Upper lobe of left lung (tissue), 6 donors: ENCODE measurements around the gene RASA3. TPM values are rescaled to one million over a fixed set of nuclear protein-coding genes. Genes with fewer than 3 reads are reported as not detected.
A peak's percentile ranks its signal among the peaks of the same experiment; 100 is the strongest.
"Not testable (repeated sequence)": the region's sequence is repeated elsewhere in the genome, so short reads cannot be mapped to it uniquely, and the experiment has no call there.

ENCODE experiments used
- ATAC-seq, 2 donors: fragments of 200-7000 bp; cut with Tn5 transposase; one replicate each; pipeline ENCODE4 v1.9.1; 2022; ENCODE audit warnings: mild to moderate bottlenecking in 2 of 2, moderate library complexity in 2 of 2; ENCODE audit not compliant: low FRiP score in 2 of 2
- DNase-seq, 2 donors: peaks; one replicate each; pipeline ENCODE4 v3.0.0-alpha.2; 2019 to 2020
- H3K27ac ChIP-seq, 4 donors: fragments of 200-600 bp; sonication (generic); one replicate each; pipeline ENCODE4 v1.5.1; 2016 to 2019
- H3K27me3 ChIP-seq, 4 donors: fragments of 200-600 bp; sonication (generic); one replicate each; pipeline ENCODE4 v1.5.1; 2017 to 2019
- H3K36me3 ChIP-seq, 4 donors: fragments of 200-600 bp; sonication (generic); one replicate each; pipeline ENCODE4 v1.5.1; 2016 to 2019
- H3K4me1 ChIP-seq, 4 donors: fragments of 200-600 bp; sonication (generic); one replicate each; pipeline ENCODE4 v1.5.1; 2018 to 2019
- H3K4me3 ChIP-seq, 4 donors: fragments of 200-600 bp; sonication (generic); one replicate each; pipeline ENCODE4 v1.5.1; 2017 to 2019; ENCODE audit warnings: mild to moderate bottlenecking in 2 of 4, moderate library complexity in 1 of 4
- H3K9me3 ChIP-seq, 4 donors: fragments of 200-600 bp; sonication (generic); one replicate each; pipeline ENCODE4 v1.5.1; 2018 to 2019
- EP300 ChIP-seq, 4 donors: sonication (generic); formaldehyde crosslinking; IDR thresholded peaks; one replicate each; pipeline ENCODE4 v1.5.1; 2017; ENCODE audit warnings: antibody characterized with exemption in 4 of 4, control low read depth in 2 of 4
- POLR2A ChIP-seq, 4 donors: fragments of 450-650 bp; IDR thresholded peaks; one replicate each; pipeline ENCODE4 v1.5.1; 2016 to 2017; ENCODE audit warnings: antibody characterized with exemption in 4 of 4, mild to moderate bottlenecking in 2 of 4
- POLR2AphosphoS5 ChIP-seq, 2 donors: sonication (generic); formaldehyde crosslinking; IDR thresholded peaks; one replicate each; pipeline ENCODE4 v1.5.1; 2017; ENCODE audit warnings: antibody characterized with exemption in 2 of 2
- WGBS, 2 donors: methylation state at CpG; one replicate each; pipeline ENCODE4 v1.1.5; 2017 to 2018; 5-methylcytosine and 5-hydroxymethylcytosine counted together
- total RNA-seq, 6 donors: library from RNA; depleted of rRNA in 4 of 6; stranded (reverse); fragments of >200 nt in 4 of 6; gene quantifications; one replicate each; pipeline versions ENCODE4 v1.1.0 to v1.2.1, GENCODE V29; 2016 to 2021
- TF ChIP-seq, protein P1 (sequence below), 6 experiments: fragments of 450-650 bp in 4 of 6; fragments of 200-600 bp in 2 of 6; sonication (generic) in 2 of 6; IDR thresholded peaks; one replicate each; pipeline ENCODE4 v1.5.1; 2016 to 2019; ENCODE audit warnings: antibody characterized with exemption in 6 of 6
- donor health status: DM: no; HTN: no; CAD: no; lungs with moderate emphysema.
- donor health status: DM: no; HTN: yes; CAD: no; lungs with severe emphysema.

Gene RASA3
- total RNA-seq, 6 donors from 2014 or later: 11.4 to 52.4 (median 18.4) TPM

DNA sequence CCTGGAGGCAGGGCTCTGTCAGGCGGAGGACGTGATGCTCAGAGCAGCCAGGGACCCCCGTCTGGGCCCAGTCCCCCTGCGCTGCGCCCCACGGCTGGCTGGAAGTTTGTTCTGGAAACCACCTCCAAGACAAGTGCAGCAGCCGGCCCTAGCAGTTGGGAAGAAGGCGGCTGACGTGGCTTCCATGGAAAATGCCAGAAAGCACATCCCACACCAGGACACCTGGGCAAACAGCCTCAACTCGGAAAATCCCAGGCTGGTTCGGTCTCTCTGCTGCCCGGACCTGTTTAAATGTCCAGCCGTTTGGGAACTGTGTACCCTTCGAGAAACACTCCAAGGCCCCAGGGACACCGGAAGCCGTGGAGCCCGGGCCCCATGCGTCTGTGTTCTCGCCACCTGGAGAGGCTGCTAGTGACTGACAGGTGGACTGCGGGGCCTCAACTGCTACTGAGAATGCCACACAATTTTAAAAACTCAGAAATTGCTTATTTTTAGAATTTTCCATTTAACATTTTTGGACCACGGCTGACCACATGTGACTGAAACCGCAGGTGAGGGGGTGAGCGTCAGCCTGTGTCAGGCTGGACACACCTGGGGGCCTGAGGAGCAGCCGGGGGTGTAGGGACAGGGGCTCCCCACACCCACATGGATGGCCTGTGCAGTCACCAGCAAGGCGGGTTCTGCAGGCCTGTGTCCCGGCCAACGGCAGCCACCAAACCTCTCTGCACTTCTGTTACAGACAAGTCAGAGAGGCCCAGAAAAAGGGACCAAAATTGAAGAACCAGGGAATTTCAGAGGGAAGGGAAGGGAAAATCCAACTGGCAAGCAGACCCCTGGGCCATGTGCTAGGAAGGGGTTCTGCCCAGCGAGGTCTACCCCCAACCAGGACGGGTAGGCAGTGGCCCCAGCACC is 31.7 kb downstream of the RASA3 start:
- peaks cover 0 to 41% (median 12%) of the 10 kb centered on the region in 4 donors for H3K4me1 ChIP-seq
- no peaks in the 10 kb centered on the region for H3K27me3 ChIP-seq
- no peak overlapping the region for H3K4me3 ChIP-seq
- TF ChIP-seq POLR2AphosphoS5 (IDR thresholded peaks at IDR 0.05) (no peak), POLR2A (IDR thresholded peaks at IDR 0.05) (no peak), EP300 (IDR thresholded peaks at IDR 0.05) (no peak)
- TF ChIP-seq, protein P1, sequence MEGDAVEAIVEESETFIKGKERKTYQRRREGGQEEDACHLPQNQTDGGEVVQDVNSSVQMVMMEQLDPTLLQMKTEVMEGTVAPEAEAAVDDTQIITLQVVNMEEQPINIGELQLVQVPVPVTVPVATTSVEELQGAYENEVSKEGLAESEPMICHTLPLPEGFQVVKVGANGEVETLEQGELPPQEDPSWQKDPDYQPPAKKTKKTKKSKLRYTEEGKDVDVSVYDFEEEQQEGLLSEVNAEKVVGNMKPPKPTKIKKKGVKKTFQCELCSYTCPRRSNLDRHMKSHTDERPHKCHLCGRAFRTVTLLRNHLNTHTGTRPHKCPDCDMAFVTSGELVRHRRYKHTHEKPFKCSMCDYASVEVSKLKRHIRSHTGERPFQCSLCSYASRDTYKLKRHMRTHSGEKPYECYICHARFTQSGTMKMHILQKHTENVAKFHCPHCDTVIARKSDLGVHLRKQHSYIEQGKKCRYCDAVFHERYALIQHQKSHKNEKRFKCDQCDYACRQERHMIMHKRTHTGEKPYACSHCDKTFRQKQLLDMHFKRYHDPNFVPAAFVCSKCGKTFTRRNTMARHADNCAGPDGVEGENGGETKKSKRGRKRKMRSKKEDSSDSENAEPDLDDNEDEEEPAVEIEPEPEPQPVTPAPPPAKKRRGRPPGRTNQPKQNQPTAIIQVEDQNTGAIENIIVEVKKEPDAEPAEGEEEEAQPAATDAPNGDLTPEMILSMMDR (IDR thresholded peaks at IDR 0.05): no peak
- DNase-seq (peak; percentile 19 to 71), ATAC-seq (no peak)
- H3K36me3 ChIP-seq: no peaks in the 10 kb centered on the region
- 67 to 80% methylated on average over 13 to 29 of the region's 29 CpGs for WGBS, 2 donors
- H3K27ac ChIP-seq: peak overlapping the region in 3 of 4 donors; percentile 22 to 36 (median 26)
- no peaks in the 10 kb centered on the region for H3K9me3 ChIP-seq

DNA sequence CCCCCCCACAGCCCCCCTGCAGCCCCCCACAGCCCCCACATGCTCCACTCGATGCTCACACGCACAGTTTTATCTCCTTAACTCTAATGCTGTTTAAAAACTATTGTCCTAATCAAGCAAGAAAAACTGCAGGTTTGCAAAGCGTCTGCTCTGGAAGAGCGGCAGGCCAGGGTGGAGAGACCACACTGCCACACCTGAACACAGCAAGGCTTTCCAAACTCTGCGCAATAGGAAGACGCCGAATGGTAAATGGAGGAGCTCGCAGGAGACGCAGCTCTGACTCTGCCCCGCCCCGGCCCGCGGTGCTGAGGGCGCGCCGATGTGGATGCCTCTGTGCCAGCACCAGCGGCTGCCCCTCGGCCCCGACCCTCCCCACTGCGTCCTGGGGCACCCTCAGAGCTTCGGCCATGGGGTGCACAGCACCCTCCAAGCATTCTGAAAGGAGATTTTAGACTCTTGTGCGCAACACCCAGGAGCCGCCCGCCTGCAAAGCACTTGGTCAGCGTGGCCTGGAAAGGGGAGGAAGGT is 32.4 kb downstream of the RASA3 start:
- Histone ChIP-seq H3K27ac (peak overlapping the region in 2 of 4 donors; percentile 10 to 36), H3K4me1 (peaks cover 0 to 41% (median 12%) of the 10 kb centered on the region in 4 donors), H3K9me3 (no peaks in the 10 kb centered on the region), H3K27me3 (no peaks in the 10 kb centered on the region), H3K36me3 (no peaks in the 10 kb centered on the region), H3K4me3 (no peak overlapping the region)
- no peak for ATAC-seq
- WGBS, 2 donors: 74 to 91% methylated on average over 8 to 25 of the region's 25 CpGs
- peak; percentile 19 to 87 for DNase-seq
- TF ChIP-seq EP300 (IDR thresholded peaks at IDR 0.05): no peak
- no peak for TF ChIP-seq POLR2AphosphoS5 (IDR thresholded peaks at IDR 0.05)
- TF ChIP-seq POLR2A (IDR thresholded peaks at IDR 0.05): no peak
- TF ChIP-seq, protein P1 (IDR thresholded peaks at IDR 0.05): no peak

DNA sequence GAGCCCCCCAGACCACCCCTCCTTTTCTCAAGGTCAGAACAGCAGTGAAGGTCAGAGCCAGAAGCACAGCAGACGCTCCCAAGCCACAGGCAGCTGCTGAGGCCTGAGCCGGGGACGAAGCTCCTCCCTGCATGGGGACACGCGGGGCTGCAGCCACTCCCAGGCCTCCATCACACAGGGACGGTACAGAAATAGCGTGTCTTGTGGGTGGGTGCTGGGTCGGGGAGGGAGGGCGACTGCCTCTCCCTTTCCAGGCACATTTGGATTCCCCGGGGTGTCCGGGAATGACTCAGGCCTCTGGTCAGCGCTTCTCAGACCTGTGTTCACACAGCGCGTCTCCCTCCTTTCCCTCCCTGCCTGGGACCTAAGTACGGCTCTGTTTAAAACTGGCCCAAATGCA is 33.2 kb downstream of the RASA3 start:
- peak; percentile 10 to 86 for ATAC-seq
- TF ChIP-seq POLR2AphosphoS5 (IDR thresholded peaks at IDR 0.05) (peak in 1 of 2 donors; percentile 22), POLR2A (IDR thresholded peaks at IDR 0.05) (no peak)
- Histone ChIP-seq H3K36me3 (no peaks in the 10 kb centered on the region), H3K4me1 (peaks cover 0 to 41% (median 12%) of the 10 kb centered on the region in 4 donors), H3K27me3 (no peaks in the 10 kb centered on the region), H3K9me3 (no peaks in the 10 kb centered on the region), H3K27ac (peak overlapping the region in 2 of 4 donors; percentile 21 to 27), H3K4me3 (no peak overlapping the region)
- DNase-seq: peak; percentile 33 to 62
- 43 to 44% methylated on average over 10 to 13 of the region's 15 CpGs for WGBS, 2 donors

DNA sequence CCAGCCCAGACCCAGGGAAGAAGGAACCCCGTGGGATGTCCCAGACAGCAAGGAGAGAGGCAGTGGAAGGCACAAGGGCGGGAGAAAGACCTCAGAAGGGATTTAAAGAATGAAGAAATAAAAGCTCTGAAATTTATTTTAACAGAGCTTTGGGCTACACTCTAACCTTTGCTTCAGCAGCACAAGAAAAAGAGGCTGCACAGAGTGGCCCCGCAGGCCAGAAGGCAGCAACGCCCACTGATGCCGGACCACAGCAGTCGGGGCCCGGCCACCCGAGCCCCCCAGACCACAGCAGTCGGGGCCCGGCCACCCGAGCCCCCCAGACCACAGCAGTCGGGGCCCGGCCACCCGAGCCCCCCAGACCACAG is 33.8 kb downstream of the RASA3 start:
- not testable (repeated sequence) for H3K4me3 ChIP-seq, H3K27me3 ChIP-seq, H3K9me3 ChIP-seq, H3K36me3 ChIP-seq, ATAC-seq
- peak overlapping the region in 1 of 4 donors; percentile 27 for H3K27ac ChIP-seq
- DNase-seq: peak in 1 of 2 donors; percentile 30
- peaks cover 0 to 41% (median 12%) of the 10 kb centered on the region in 4 donors for H3K4me1 ChIP-seq
- 53 to 90% methylated on average over 3 to 14 of the region's 14 CpGs for WGBS, 2 donors

DNA sequence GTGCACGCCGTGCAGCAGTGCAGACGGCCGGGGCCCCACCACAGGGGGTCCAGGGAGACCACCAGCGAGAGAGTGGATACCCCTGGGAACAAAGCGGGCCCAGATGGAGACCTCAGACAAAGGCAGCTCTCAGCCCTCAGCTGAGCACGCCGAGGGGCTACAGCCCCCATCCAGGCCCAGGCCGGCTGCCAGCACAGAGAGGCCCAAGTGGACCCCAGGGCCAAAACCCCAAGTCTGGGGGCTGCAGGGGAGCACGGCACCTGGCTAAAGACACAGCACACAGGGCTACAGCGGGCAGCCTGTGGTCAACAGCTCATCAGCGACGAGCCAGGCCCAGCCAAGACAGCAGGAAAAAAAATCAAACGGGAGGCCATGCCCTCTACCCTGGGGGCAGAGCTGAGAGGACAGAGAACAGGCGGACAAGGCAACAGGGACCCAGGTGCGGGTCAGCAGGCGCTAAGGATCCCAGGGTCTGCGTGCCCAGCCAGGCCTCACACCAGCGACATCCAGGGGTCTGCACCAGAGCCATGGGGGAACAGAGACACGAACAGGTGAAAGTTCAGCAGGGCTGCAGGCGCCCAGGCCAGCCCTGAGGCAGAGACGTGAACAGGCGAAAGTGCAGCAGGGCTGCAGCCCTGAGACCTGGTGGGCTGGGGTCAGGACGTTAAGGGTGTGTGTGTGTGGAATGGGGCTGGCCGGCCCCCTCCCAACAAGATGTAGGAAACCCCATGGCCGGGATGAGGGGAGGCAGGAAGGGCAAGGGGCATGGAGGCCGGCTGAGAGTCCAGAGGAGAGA is 34.3 kb downstream of the RASA3 start:
- 89 to 92% methylated on average over 18 to 25 of the region's 27 CpGs for WGBS, 2 donors
- TF ChIP-seq POLR2A (IDR thresholded peaks at IDR 0.05) (no peak), EP300 (IDR thresholded peaks at IDR 0.05) (no peak), POLR2AphosphoS5 (IDR thresholded peaks at IDR 0.05) (no peak)
- TF ChIP-seq, protein P1 (IDR thresholded peaks at IDR 0.05): no peak
- Histone ChIP-seq H3K4me3 (no peak overlapping the region), H3K27me3 (no peaks in the 10 kb centered on the region), H3K27ac (peak overlapping the region in 2 of 4 donors; percentile 8 to 27), H3K36me3 (no peaks in the 10 kb centered on the region), H3K9me3 (peaks cover 0 to under 1% (median 0%) of the 10 kb centered on the region in 4 donors), H3K4me1 (peaks cover 0 to 41% (median 12%) of the 10 kb centered on the region in 4 donors)
- DNase-seq: peak; percentile 10 to 62
- no peak for ATAC-seq
